HG02571 (cell line): ENCODE results near the gene TCTN2.

ENCODE experiments used
- ATAC-seq: cut with Tn5 transposase; IDR thresholded peaks from one replicate; pipeline ENCODE4 v1.9.1; 2021; ENCODE audit warnings: mild to moderate bottlenecking, moderate library complexity; ENCODE audit not compliant: unreplicated experiment

Gene TCTN2

GRCh38 chr12:123683964-123684363, 13.1 kb downstream of the TCTN2 start:
- no peak for ATAC-seq

- ATAC-seq, result no peak
These were observed 15.8 kb downstream of the TCTN2 start for GRCh38 chr12:123686636-123687190.

- ATAC-seq, result no peak
These were observed 19.4 kb downstream of the TCTN2 start for GRCh38 chr12:123690191-123690840.

GRCh38 chr12:123696207-123696606, 25.3 kb downstream of the TCTN2 start:
- no peak for ATAC-seq

- ATAC-seq, result no peak
These were observed 25.7 kb downstream of the TCTN2 start for GRCh38 chr12:123696646-123697045.

GRCh38 chr12:123705935-123706334, 35.0 kb downstream of the TCTN2 start:
- ATAC-seq, result no peak

GRCh38 chr12:123707466-123707865, 36.6 kb downstream of the TCTN2 start:
- no peak for ATAC-seq

GRCh38 chr12:123712780-123713319, 41.9 kb downstream of the TCTN2 start:
- no peak for ATAC-seq

- ATAC-seq, result no peak
These were observed 42.5 kb downstream of the TCTN2 start for GRCh38 chr12:123713398-123713797.

GRCh38 chr12:123713823-123714585, 43.1 kb downstream of the TCTN2 start:
- no peak for ATAC-seq

- ATAC-seq, result no peak
These were observed 44.3 kb downstream of the TCTN2 start for GRCh38 chr12:123715195-123715594.

GRCh38 chr12:123717350-123717749, 46.4 kb downstream of the TCTN2 start:
- ATAC-seq, result no peak

- ATAC-seq, result no peak
These were observed 49.4 kb downstream of the TCTN2 start for GRCh38 chr12:123720141-123720814.

GRCh38 chr12:123721245-123721644, 50.3 kb downstream of the TCTN2 start:
- no peak for ATAC-seq

GRCh38 chr12:123723011-123723410, 52.1 kb downstream of the TCTN2 start:
- ATAC-seq, result no peak

- ATAC-seq, result no peak
These were observed 52.9 kb downstream of the TCTN2 start for GRCh38 chr12:123723765-123724164.

- no peak for ATAC-seq
These were observed 55.3 kb downstream of the TCTN2 start for GRCh38 chr12:123726244-123726643.

GRCh38 chr12:123726962-123727361, 56.0 kb downstream of the TCTN2 start:
- ATAC-seq, result no peak

- ATAC-seq, result no peak
These were observed 57.0 kb downstream of the TCTN2 start for GRCh38 chr12:123727878-123728277.

- ATAC-seq, result no peak
These were observed 60.7 kb downstream of the TCTN2 start for GRCh38 chr12:123731596-123731995.

- no peak for ATAC-seq
These were observed 61.3 kb downstream of the TCTN2 start for GRCh38 chr12:123732251-123732650.
